Putamen (tissue), 1 donor: ENCODE data around the gene ABCB11.
"Not testable (repeated sequence)": the region's sequence is repeated elsewhere in the genome, so short reads cannot be mapped to it uniquely, and the experiment has no call there.

Experiments used
- DNase-seq: peaks from one replicate; pipeline ENCODE4 v3.0.0-alpha.2; 2016; ENCODE audit warnings: low spot score

The ABCB11 gene

DNA sequence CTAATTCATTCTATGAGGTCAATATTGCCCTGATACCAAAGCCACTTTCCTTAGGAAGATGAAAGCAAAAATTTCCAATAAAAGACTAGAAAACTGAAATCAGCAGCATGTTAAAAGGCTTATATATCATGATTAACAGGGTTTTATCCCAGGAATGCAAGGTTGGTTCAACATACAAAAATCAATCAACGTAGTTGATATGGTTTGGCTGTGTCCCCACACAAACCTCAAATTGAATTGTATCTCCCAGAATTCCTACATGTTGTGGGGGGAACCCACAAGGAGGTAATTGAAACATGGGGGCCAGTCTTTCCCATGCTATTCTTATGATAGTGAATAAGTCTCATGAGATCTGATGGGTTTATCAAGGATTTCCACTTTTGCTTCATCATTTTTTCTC is 11.7 kb upstream of the ABCB11 start:
- DNase-seq, result no peak

DNA sequence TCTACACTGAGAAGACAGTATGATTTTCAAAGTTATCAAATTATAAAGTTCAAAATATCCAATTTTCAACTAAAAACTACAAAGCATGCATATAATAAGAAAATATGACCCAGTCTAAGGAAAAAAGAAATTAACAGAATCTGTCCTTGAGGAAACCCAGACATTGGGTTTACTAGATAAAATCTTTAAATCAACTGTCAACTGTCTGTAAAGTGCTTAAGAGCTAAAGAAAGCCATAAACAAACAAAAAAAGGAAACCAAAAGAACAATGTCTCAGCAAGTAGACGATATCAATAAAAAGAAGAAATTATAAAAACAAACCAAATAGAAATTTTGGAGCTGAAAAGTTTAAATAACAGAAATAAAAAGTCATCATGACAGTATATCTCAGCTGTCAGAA is 10.5 kb upstream of the ABCB11 start:
- DNase-seq, result no peak

- no peak for DNase-seq
Measured at GRCh38 chr2:169039702-169040101, 8.6 kb upstream of the ABCB11 start.

GRCh38 chr2:169038338-169038757 is 7.2 kb upstream of the ABCB11 start:
- DNase-seq, result no peak

GRCh38 chr2:169036736-169037440 is 5.8 kb upstream of the ABCB11 start:
- no peak for DNase-seq

DNA sequence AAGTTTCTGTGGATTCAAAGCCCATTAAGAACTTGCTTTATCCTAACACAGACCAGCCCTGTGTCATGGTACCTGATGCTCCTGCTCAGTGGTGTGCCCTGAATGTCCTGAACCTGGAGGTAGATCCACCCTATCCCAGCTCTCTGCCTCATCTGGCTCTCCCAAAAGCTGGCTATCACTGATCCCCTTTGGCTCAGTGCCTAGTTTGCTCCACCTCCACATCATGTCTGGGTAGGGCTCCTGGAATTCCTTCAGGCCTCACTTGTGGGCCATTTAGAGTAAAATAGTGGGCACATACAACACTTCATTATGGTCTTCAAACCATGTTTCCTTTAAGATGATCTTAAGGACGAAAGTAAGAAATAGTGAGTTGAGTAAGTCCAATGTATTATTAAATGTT is 4.8 kb upstream of the ABCB11 start:
- DNase-seq, result no peak

DNA sequence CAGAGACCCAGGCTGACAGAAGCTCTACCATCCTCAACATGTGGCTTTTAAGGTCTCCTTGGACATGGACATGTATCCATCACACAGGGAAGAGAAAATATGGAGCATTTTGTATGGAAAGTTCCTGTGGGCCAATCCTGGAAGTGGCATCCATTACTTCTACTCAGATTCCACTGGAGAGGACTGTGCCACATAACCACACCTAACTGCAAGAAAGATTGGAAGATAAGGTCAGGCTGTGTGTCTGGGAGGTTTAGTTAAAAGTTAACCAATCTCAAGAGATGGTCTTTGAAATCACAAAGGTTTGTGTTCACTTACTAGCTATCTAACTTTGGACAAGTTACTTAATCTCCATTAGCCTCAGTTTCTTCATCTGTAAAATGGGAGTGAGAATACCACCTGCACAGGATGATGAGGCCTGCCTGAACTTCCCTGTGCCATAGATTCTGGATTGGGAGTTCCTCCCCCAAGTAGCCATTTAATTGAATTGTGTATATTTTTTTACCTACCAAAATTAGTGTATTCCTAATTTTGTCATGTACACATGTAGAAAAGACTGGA is 3.9 kb upstream of the ABCB11 start:
- no peak for DNase-seq

DNA sequence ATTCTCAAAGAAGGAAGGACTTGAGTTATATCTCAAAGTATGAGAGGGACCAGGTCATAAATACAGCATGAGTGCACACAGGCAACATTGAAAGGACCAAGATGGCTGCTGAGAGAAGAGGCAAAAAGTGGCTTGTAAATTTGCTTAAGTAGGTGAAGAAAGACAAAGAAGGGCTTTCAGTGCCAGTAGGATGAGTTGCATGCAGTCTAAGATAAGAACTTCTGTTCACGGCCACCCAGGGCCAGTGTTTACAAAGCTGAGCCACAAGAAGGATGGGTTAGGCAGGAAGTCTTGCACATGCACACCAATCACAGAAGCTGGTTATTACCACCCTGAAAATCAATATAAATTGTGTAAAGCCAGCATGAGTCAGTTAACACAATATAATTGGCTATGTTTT is 3.1 kb upstream of the ABCB11 start:
- DNase-seq, result no peak

- DNase-seq, result no peak
Measured at GRCh38 chr2:169029341-169029740, 1.8 kb downstream of the ABCB11 start.

GRCh38 chr2:169027234-169027633 is 3.9 kb downstream of the ABCB11 start:
- DNase-seq, result no peak

GRCh38 chr2:169026056-169026455 is 5.1 kb downstream of the ABCB11 start:
- no peak for DNase-seq

DNA sequence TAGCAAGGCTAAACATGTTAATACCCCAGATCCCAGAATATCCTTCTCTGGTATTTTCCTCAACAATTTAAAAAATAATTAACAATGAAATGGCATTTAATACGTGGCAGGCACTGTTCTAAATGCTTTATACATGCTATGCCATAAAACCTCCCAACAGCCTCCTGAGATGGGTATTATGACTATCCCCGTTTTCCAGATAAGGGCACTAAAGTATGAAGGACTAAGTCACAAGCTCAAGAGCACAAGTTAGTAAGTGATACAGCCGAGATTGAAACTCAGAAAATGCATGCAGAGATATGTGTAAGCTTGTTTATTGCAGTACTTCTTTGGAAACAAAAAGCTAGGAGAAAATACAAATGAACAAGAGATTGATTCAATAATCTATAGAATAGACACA is 8.0 kb downstream of the ABCB11 start:
- DNase-seq, result no peak

- DNase-seq, result no peak
Measured at GRCh38 chr2:169018390-169018789, 12.7 kb downstream of the ABCB11 start.

GRCh38 chr2:169015943-169016342 is 15.2 kb downstream of the ABCB11 start:
- no peak for DNase-seq

GRCh38 chr2:169014780-169015179 is 16.3 kb downstream of the ABCB11 start:
- no peak for DNase-seq

DNA sequence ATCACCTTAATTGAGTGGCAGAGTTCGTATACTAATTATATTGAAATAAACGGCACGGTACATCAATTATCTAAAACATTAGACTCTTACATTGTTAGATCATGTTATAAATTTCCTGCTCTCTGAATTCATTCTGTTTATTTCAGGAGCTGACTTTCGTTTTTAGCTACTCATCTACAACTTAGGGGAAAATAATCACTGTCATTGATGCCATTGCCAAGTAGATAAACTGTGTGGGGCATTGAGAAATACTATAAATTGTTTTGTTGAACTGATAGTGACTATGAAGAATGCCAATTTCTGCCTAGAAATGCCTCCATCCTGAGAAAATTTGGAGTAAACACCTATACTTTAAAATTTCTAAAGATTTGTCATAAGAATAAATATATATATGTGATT is 17.5 kb downstream of the ABCB11 start:
- no peak for DNase-seq

DNA sequence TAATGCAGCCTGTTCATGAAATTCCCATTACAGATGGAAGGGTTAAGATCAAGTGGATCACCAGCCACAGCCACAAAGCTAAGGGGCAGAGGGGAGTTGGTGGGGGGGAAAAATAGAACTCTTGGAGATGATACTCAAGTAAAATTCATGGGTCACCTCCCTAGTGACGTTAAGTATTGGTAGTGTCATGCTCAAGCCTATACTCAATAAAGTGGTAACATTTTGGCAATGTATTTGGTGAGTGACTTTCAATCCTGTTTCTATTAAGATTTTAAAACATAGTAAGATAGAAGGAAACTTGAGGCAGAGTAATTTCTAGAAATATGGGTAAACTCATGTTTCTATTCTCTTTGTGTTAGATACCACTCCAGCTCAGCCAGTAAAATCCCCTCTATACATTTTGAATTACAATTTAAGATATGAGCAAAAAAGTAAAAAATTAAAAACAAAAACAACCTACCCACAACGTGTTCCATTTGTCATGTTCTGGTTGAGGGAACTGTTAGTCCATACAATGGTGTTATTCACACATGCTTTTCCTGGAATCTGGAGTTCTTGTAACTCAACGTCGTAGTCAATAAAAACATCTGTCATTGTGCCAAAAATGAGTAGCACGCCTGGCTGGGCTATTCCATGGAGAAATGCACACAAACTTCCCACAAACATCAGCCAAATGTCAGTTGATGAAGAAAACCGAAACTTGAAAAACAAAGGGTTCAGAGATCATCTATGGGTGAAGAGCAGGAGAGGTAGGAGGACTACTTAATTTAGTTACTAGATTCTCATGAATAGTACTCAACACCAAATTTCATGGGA is 18.1 kb downstream of the ABCB11 start:
- DNase-seq, result no peak

- not testable (repeated sequence) for DNase-seq
Measured at GRCh38 chr2:169012191-169012792, 18.8 kb downstream of the ABCB11 start.

- DNase-seq, result no peak
Measured at GRCh38 chr2:169011698-169012097, 19.4 kb downstream of the ABCB11 start.

- no peak for DNase-seq
Measured at GRCh38 chr2:169010633-169011460, 20.3 kb downstream of the ABCB11 start.

DNA sequence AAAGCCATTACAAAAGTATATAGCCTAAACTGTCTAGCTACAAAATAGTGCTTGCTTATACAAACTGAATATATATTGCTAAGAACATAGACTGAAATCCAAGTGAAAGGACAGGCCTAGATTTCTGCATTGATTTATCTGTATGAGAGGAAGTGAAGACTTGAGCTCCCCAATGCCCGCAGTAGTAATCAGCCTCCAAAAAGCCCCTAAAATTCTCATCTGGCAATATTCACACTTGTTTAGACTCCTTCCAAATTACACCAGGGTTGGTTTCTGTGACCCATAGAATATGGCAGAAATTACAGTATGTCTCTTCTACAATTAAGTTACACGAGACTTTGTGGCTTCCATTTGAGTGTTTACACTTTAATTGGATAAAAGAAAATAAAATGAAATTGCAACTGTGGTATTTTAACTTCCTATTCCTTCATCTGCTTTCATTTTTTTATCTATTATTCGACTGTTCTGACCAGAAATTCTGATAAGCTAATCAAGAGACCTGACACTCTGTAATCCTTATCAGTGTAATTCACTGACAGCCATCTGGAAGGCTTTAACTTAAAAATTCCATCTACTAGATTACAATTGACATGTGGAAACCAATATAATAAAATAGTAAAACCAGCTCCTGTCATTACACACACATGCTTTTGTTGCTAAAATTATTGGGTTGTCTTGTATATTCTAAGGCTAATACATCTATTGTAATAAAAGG is 21.1 kb downstream of the ABCB11 start:
- no peak for DNase-seq
